Fibroblast of peridontal ligament (primary cell): Measurements from ENCODE around the gene CBX2.

Experiments
- DNase-seq: peaks from one replicate; pipeline ENCODE4 v3.0.0-alpha.2; 2010; ENCODE audit errors: extremely low read depth

CBX2 gene

GRCh38 chr17:79799538-79800324 is 21.8 kb downstream of the CBX2 start:
- no peak for DNase-seq

- peak; percentile 52 for DNase-seq
These were observed 22.6 kb downstream of the CBX2 start for GRCh38 chr17:79800325-79801155.

GRCh38 chr17:79801156-79802038 is 23.4 kb downstream of the CBX2 start:
- no peak for DNase-seq

GRCh38 chr17:79802039-79802735 is 24.2 kb downstream of the CBX2 start:
- DNase-seq = no peak

- no peak for DNase-seq
These were observed 24.9 kb downstream of the CBX2 start for GRCh38 chr17:79802736-79803420.

- DNase-seq = no peak
These were observed 25.6 kb downstream of the CBX2 start for GRCh38 chr17:79803421-79803996.

GRCh38 chr17:79803997-79804855 is 26.3 kb downstream of the CBX2 start:
- no peak for DNase-seq

- no peak for DNase-seq
These were observed 27.1 kb downstream of the CBX2 start for GRCh38 chr17:79804856-79805696.

GRCh38 chr17:79806446-79806760 is 28.5 kb downstream of the CBX2 start:
- DNase-seq = no peak

- no peak for DNase-seq
These were observed 29.1 kb downstream of the CBX2 start for GRCh38 chr17:79806863-79807720.

GRCh38 chr17:79808763-79809529 is 31.0 kb downstream of the CBX2 start:
- DNase-seq = no peak

GRCh38 chr17:79809530-79810129 is 31.7 kb downstream of the CBX2 start:
- DNase-seq = no peak

- DNase-seq = no peak
These were observed 32.4 kb downstream of the CBX2 start for GRCh38 chr17:79810130-79811010.

- DNase-seq = no peak
These were observed 33.3 kb downstream of the CBX2 start for GRCh38 chr17:79811011-79811867.
